Mesenchymal stem cell (in vitro differentiated cells and primary cell): ENCODE data around the gene TMEM225B.
"Not testable (repeated sequence)": the region's sequence is repeated elsewhere in the genome, so short reads cannot be mapped to it uniquely, and the experiment has no call there.

Source experiments
- DNase-seq: peaks from one replicate; pipeline ENCODE4 v3.0.0-alpha.2; 2013
- H2AFZ ChIP-seq: one replicate; pipeline ENCODE4 v1.6.1; 2013; ENCODE audit warnings: low read depth, mild to moderate bottlenecking, control low read depth, inconsistent platforms, low read length, moderate library complexity
- H2AK5ac ChIP-seq: 2 replicates; pipeline ENCODE4 v1.6.1; 2013; ENCODE audit warnings: low read length, moderate library complexity, mild to moderate bottlenecking, inconsistent platforms; ENCODE audit not compliant: severe bottlenecking
- H2BK120ac ChIP-seq: one replicate; pipeline ENCODE4 v1.6.1; 2013; ENCODE audit warnings: low read depth, mild to moderate bottlenecking, inconsistent platforms, low read length, moderate library complexity
- H2BK12ac ChIP-seq, 2 experiments: one replicate each; pipeline ENCODE4 v1.6.1; 2013; ENCODE audit warnings: inconsistent platforms in 2 of 2, low read length in 2 of 2, mild to moderate bottlenecking in 2 of 2, moderate library complexity in 2 of 2, control low read depth in 1 of 2
- H2BK15ac ChIP-seq: one replicate; pipeline ENCODE4 v1.6.1; 2013; ENCODE audit warnings: mild to moderate bottlenecking, low read depth, inconsistent platforms; ENCODE audit not compliant: poor library complexity, severe bottlenecking
- H2BK5ac ChIP-seq: 2 replicates; pipeline ENCODE4 v1.6.1; 2013; ENCODE audit warnings: low read depth, mild to moderate bottlenecking, low read length, control low read depth, inconsistent platforms; ENCODE audit not compliant: poor library complexity, severe bottlenecking
- H3K14ac ChIP-seq, 2 experiments: one replicate each; pipeline ENCODE4 v1.6.1; 2013; ENCODE audit warnings: inconsistent platforms in 2 of 2, low read length in 2 of 2, control low read depth in 1 of 2, mild to moderate bottlenecking in 1 of 2, moderate library complexity in 1 of 2
- H3K18ac ChIP-seq, 2 experiments: one replicate each; pipeline ENCODE4 v1.6.1; 2013; ENCODE audit warnings: inconsistent platforms in 2 of 2, low read length in 2 of 2, control low read depth in 1 of 2, low read depth in 1 of 2, mild to moderate bottlenecking in 1 of 2
- H3K23ac ChIP-seq, 2 experiments: one replicate each; pipeline ENCODE4 v1.6.1; 2013; ENCODE audit warnings: inconsistent platforms in 2 of 2, low read length in 2 of 2, mild to moderate bottlenecking in 2 of 2, moderate library complexity in 2 of 2, control low read depth in 1 of 2
- H3K27ac ChIP-seq: 2 replicates; pipeline ENCODE4 v1.5.1; 2013; ENCODE audit warnings: mild to moderate bottlenecking, moderate library complexity, low read length, control low read depth, inconsistent platforms; ENCODE audit not compliant: poor library complexity, severe bottlenecking
- H3K27me3 ChIP-seq, 2 experiments: 2 replicates each; pipeline versions ENCODE4 v1.6.1 to v1.7.0; 2013; ENCODE audit warnings: low read length in 2 of 2, mild to moderate bottlenecking in 2 of 2, moderate library complexity in 2 of 2, control low read depth in 1 of 2, inconsistent platforms in 1 of 2; ENCODE audit not compliant: control insufficient read depth in 1 of 2, insufficient read depth in 1 of 2
- H3K36me3 ChIP-seq, 2 experiments: 2 replicates each; pipeline versions ENCODE4 v1.6.1 to v1.7.0; 2013; ENCODE audit warnings: low read length in 2 of 2, control low read depth in 1 of 2, inconsistent platforms in 1 of 2, low read depth in 1 of 2, mild to moderate bottlenecking in 1 of 2; ENCODE audit not compliant: insufficient read depth in 2 of 2, control insufficient read depth in 1 of 2
- H3K4ac ChIP-seq, 2 experiments: one replicate each; pipeline ENCODE4 v1.6.1; 2013; ENCODE audit warnings: inconsistent platforms in 2 of 2, low read length in 2 of 2, mild to moderate bottlenecking in 2 of 2, moderate library complexity in 2 of 2, control low read depth in 1 of 2, low read depth in 1 of 2
- H3K4me1 ChIP-seq: 2 replicates; pipeline ENCODE4 v1.6.1; 2013; ENCODE audit warnings: low read depth, low read length, control low read depth; ENCODE audit not compliant: control insufficient read depth, insufficient read depth
- H3K4me2 ChIP-seq: 2 replicates; pipeline ENCODE4 v1.6.1; 2013; ENCODE audit warnings: low read length, mild to moderate bottlenecking, inconsistent platforms; ENCODE audit not compliant: poor library complexity, severe bottlenecking
- H3K4me3 ChIP-seq, 2 experiments: 2 replicates each; pipeline versions ENCODE4 v1.5.1 to v1.7.0; 2013; ENCODE audit warnings: low read length in 2 of 2, mild to moderate bottlenecking in 2 of 2, control low read depth in 1 of 2, low read depth in 1 of 2; ENCODE audit not compliant: insufficient read depth in 1 of 2
- H3K79me1 ChIP-seq: replicated peaks from 2 replicates; pipeline ENCODE4 v1.6.1; 2013; ENCODE audit warnings: mild to moderate bottlenecking, control low read depth, low read length, inconsistent platforms; ENCODE audit not compliant: poor library complexity, severe bottlenecking
- H3K9ac ChIP-seq: 2 replicates; pipeline ENCODE4 v1.7.0; 2013; ENCODE audit warnings: mild to moderate bottlenecking, low read length, moderate library complexity
- H3K9me3 ChIP-seq: 2 replicates; pipeline ENCODE4 v1.7.0; 2013; ENCODE audit warnings: mild to moderate bottlenecking, low read length; ENCODE audit not compliant: control insufficient read depth
- H4K8ac ChIP-seq: one replicate; pipeline ENCODE4 v1.6.1; 2013; ENCODE audit warnings: inconsistent platforms, mild to moderate bottlenecking, low read length, moderate library complexity
- H4K91ac ChIP-seq: one replicate; pipeline ENCODE4 v1.6.1; 2013; ENCODE audit warnings: mild to moderate bottlenecking, low read length, inconsistent platforms
- WGBS: methylation state at CpG from one replicate; pipeline ENCODE4 v1.1.7; 2013; ENCODE audit warnings: mixed read lengths; 5-methylcytosine and 5-hydroxymethylcytosine counted together

The TMEM225B gene

DNA sequence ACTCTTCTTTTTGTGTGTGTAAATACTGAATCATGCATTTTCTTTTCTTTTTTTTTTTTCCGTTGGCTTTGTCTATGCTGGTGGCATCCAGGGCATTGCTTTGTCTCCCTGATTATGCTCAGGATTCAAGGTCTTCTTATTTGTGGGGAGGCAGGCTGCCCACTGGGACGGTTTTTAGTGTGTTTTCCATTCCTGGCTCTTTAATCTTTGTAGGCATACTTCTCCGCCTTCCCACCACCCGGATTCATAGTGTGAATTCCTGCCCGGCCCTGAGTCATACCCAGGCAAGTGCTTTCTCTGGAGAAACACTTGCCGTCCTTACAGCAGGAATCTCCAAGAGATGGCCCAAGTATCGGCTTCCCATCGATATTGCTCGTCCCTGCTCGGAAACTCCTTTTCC, 34.4 kb upstream of the TMEM225B start:
- no peak overlapping the region for H3K4ac ChIP-seq
- H2BK12ac ChIP-seq, result no peak overlapping the region
- H3K27ac ChIP-seq, result peak overlapping the region; percentile 96
- peak overlapping the region; percentile 86 for H2BK5ac ChIP-seq
- no peak overlapping the region for H2AFZ ChIP-seq
- H3K36me3 ChIP-seq, result peaks cover 22 to 69% of the 10 kb centered on the region in 2 experiments
- peaks cover 14% of the 10 kb centered on the region for H3K4me1 ChIP-seq
- WGBS, result 12% methylated on average over 10 of the region's 10 CpGs
- H3K4me3 ChIP-seq, result peak overlapping the region in 1 of 2 experiments; percentile 38
- H3K14ac ChIP-seq, result no peak overlapping the region
- H3K18ac ChIP-seq, result no peak overlapping the region
- H4K91ac ChIP-seq, result no peak overlapping the region
- H3K9me3 ChIP-seq, result no peaks in the 10 kb centered on the region
- H3K27me3 ChIP-seq, result no peaks in the 10 kb centered on the region
- H3K79me1 ChIP-seq, result peaks cover 5% of the 10 kb centered on the region
- H4K8ac ChIP-seq, result no peak overlapping the region
- no peak overlapping the region for H3K23ac ChIP-seq
- peak overlapping the region; percentile 56 for H3K9ac ChIP-seq
- H3K4me2 ChIP-seq, result peak overlapping the region; percentile 29
- H2BK120ac ChIP-seq, result no peak overlapping the region
- DNase-seq, result peak; percentile 86
- H2AK5ac ChIP-seq, result no peak overlapping the region
- no peak overlapping the region for H2BK15ac ChIP-seq

DNA sequence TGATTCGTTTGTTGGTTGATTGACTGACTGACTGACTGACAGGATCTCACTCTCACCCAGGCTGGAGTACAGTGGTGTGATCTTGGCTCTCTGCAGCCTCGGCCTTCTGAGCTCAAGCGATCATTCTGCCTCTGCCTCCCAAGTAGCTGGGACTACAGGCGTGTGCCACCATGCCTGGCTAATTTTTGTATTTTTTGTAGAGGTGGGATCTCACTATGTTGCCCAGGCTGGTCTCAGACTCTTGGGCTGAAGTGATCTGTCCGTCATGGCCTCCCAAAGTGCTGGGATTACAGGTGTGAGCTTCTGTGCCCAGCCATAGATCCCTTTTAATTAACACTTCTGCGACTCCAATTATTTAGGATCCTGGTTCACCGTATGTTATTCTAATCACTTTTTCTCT, 29.3 kb upstream of the TMEM225B start:
- not testable (repeated sequence) for H3K4me2 ChIP-seq, H3K14ac ChIP-seq, DNase-seq, H3K9me3 ChIP-seq, H2AFZ ChIP-seq, H3K4me1 ChIP-seq, H3K4ac ChIP-seq, H3K27ac ChIP-seq, H2AK5ac ChIP-seq, H2BK120ac ChIP-seq, H4K91ac ChIP-seq, H2BK5ac ChIP-seq, H2BK15ac ChIP-seq, H3K4me3 ChIP-seq, H3K23ac ChIP-seq, H3K18ac ChIP-seq, H3K27me3 ChIP-seq, H3K9ac ChIP-seq, H4K8ac ChIP-seq, H2BK12ac ChIP-seq
- Histone ChIP-seq H3K36me3 (peaks cover 14 to 89% of the 10 kb centered on the region in 2 experiments), H3K79me1 (peaks cover 13% of the 10 kb centered on the region)
- WGBS, result 100% methylated on average over 5 of the region's 7 CpGs

DNA sequence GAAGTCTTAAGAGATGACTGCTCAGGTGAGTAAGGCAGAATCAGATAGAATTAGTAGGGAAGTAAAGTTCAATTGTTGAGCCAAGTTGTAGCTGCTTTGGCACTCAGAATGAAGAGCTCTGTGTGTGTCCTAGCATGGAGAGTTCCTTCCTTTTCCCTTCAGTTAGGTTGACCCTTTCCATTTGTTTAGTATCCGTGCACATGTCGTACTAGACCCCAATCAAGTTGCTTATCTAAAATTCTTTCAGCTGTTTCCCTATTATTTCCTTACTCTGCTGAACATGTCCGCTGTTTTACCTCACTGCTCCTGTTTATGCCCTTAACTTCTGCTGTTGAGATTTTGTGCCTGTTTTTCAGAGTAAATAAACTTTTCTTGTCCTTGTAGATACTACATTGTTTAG, 26.3 kb upstream of the TMEM225B start:
- Histone ChIP-seq H3K18ac (no peak overlapping the region), H3K4me3 (no peak overlapping the region), H3K9ac (no peak overlapping the region), H3K4me2 (no peak overlapping the region), H3K27ac (no peak overlapping the region), H2AK5ac (no peak overlapping the region), H2BK120ac (no peak overlapping the region), H3K27me3 (no peaks in the 10 kb centered on the region), H3K36me3 (peaks cover 12 to 75% of the 10 kb centered on the region in 2 experiments), H3K4ac (no peak overlapping the region), H3K79me1 (peaks cover 12% of the 10 kb centered on the region), H3K9me3 (no peaks in the 10 kb centered on the region), H3K14ac (no peak overlapping the region), H2AFZ (no peak overlapping the region), H3K23ac (no peak overlapping the region), H4K91ac (no peak overlapping the region), H2BK5ac (no peak overlapping the region), H2BK15ac (no peak overlapping the region), H2BK12ac (no peak overlapping the region), H4K8ac (no peak overlapping the region), H3K4me1 (no peaks in the 10 kb centered on the region)
- 96% methylated on average over 2 of the region's 3 CpGs for WGBS
- DNase-seq, result no peak

DNA sequence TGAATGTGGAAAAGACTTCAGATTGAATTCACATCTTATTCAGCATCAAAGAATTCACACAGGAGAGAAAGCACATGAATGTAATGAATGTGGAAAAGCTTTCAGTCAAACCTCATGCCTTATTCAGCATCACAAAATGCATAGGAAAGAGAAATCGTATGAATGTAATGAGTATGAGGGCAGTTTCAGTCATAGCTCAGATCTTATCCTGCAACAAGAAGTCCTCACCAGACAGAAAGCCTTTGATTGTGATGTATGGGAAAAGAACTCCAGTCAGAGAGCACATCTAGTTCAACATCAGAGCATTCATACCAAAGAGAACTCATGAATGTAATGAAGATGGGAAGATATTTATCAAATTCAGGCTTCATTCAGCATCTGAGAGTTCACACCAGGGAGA, 24.8 kb upstream of the TMEM225B start:
- Histone ChIP-seq H4K91ac (no peak overlapping the region), H3K14ac (no peak overlapping the region), H2BK15ac (no peak overlapping the region), H2BK12ac (no peak overlapping the region), H3K9ac (no peak overlapping the region), H3K36me3 (peaks cover 9 to 71% of the 10 kb centered on the region in 2 experiments), H3K79me1 (peaks cover 13% of the 10 kb centered on the region), H2AK5ac (no peak overlapping the region), H3K18ac (no peak overlapping the region), H3K4ac (no peak overlapping the region), H4K8ac (no peak overlapping the region), H2BK120ac (no peak overlapping the region), H3K4me1 (no peaks in the 10 kb centered on the region), H3K23ac (no peak overlapping the region), H3K27me3 (no peaks in the 10 kb centered on the region), H3K4me3 (no peak overlapping the region), H2BK5ac (no peak overlapping the region), H3K9me3 (no peaks in the 10 kb centered on the region), H3K27ac (no peak overlapping the region), H2AFZ (no peak overlapping the region), H3K4me2 (no peak overlapping the region)
- DNase-seq, result no peak
- no CpG with 5 or more reads among the region's 1 CpG for WGBS
